Motor neuron (in vitro differentiated cells): ENCODE data around the gene STT3B. TPM values are rescaled to one million over a fixed set of nuclear protein-coding genes. Genes with fewer than 3 reads are reported as not detected.
A peak's percentile ranks its signal among the peaks of the same experiment; 100 is the strongest.

Experiments
- ATAC-seq, 8 experiments: fragments of 200-7000 bp; cut with Tn5 transposase; replicated peaks in 6 of 8; 2 replicates each; pipeline ENCODE4 v1.8.0; 2021; ENCODE audit warnings: mild to moderate bottlenecking in 8 of 8, moderate library complexity in 8 of 8
- H3K27ac ChIP-seq, 2 donors: fragments of 250-450 bp; sonication (Bioruptor Pico); 2 replicates each; pipeline ENCODE4 v1.9.0; 2021; ENCODE audit warnings: antibody characterized with exemption in 2 of 2, mild to moderate bottlenecking in 2 of 2, moderate library complexity in 1 of 2
- H3K4me1 ChIP-seq, 2 donors: fragments of 250-450 bp; sonication (Bioruptor Pico); replicated peaks in 1 of 2; 2 replicates each; pipeline ENCODE4 v1.6.1; 2021; ENCODE audit warnings: antibody characterized with exemption in 2 of 2, mild to moderate bottlenecking in 2 of 2, moderate library complexity in 1 of 2
- H3K4me3 ChIP-seq, 5 donors: fragments of 250-450 bp; sonication (Bioruptor Pico); 2 replicates each; pipeline ENCODE4 v1.9.0; 2021; ENCODE audit warnings: antibody characterized with exemption in 5 of 5, mild to moderate bottlenecking in 5 of 5, moderate library complexity in 4 of 5
- WGBS, 10 experiments: fragments of 450-650 bp; shearing (Covaris generic); methylation state at CpG; one replicate each; pipeline ENCODE4 v1.0.0; 2022; 5-methylcytosine and 5-hydroxymethylcytosine counted together
- in situ Hi-C, 9 experiments: fragments of 400-800 bp; cut with MboI; loops; one replicate each; pipeline ENCODE4 v1.15.0; 2021; ENCODE audit warnings: low sequenced_read_pairs in 9 of 9, low pct_unique_long_range_greater_than_20kb in 2 of 9; ENCODE audit not compliant: unreplicated experiment in 9 of 9
- total RNA-seq, 8 experiments: library from RNA; unstranded; fragments of 300-600 nt; gene quantifications; 2 replicates each; pipeline versions ENCODE4 v1.2.3 to v1.2.4, GENCODE V29; 2022

STT3B gene
- total RNA-seq, 8 experiments from 2014 or later: 59.0 to 684 (median 99.6) TPM

DNA sequence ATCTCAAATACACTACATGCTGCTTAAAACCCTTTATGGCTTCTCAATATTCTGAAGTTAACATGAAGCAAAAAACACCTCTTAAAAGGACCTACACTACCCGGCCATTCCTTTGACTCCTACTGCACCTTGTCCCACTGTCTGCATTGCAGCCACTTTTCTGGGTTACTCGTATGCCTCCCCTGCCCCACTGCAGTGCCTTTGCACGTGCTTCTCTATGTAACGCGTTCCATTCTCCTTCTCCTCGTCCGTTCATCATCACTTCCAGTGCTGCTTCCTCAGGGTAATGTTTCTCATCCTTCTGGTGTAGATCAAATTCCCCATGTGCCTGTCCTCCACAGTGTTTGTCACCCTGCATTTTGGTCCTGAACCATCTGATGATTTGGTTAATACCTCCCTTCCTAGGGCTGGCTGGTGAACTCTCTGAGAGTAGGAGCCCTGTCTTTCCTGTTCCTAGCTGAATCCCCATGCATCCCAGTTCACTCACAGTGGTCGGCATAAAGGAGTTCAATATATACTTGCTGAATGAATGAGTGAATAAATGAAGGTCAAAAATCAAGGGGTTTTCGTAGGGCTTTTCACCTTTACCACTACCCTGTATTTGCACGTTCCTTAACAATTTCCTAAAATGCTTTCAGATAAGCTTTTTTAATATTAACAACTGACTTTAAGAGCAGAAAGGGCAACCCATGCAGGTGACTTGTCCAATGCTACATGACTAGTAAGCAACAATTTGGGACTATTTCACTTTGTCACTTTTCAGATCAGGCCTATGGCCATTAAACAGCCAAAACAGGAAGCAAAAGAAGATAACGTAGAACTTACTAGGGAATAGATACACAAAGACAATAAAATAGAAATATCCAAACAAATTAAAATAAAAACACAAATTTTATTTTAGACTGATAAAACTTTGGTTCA is 2.4 kb upstream of the STT3B start:
- in situ Hi-C loops: no loop called here
- H3K27ac ChIP-seq: no peak overlapping the region
- 60 to 100% (median 88%) methylated on average over 1 to 9 of the region's 11 CpGs for WGBS, 10 experiments
- ATAC-seq: no peak
- peak overlapping the region in 2 of 5 donors; percentile 82 to 87 for H3K4me3 ChIP-seq
- peaks cover 0 to 3% of the 10 kb centered on the region in 2 donors for H3K4me1 ChIP-seq

DNA sequence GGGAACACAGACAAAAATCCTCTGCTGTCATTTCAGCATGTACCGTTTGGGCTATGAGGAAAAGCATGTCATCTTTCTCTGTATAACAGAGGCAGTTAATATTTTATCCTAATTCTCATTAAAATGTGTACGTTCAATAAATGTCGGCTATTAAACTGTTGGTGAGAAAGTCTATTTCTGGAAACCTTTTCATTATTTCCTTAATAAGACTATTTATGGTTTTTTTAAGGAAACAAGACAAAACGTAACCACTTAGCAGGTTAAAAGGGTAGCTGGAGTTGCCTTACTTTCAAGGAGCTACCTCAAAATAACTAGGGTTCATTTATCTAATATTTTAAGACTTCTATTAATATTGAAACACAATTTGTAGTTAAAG is 1.8 kb upstream of the STT3B start:
- in situ Hi-C loops: no loop called here
- ATAC-seq: no peak
- 0 to 83% (median 18%) methylated on average over 2 to 4 of the region's 4 CpGs for WGBS, 10 experiments
- Histone ChIP-seq H3K4me1 (peaks cover under 1 to 4% of the 10 kb centered on the region in 2 donors), H3K4me3 (peak overlapping the region; percentile 74 to 87 (median 82)), H3K27ac (no peak overlapping the region)

DNA sequence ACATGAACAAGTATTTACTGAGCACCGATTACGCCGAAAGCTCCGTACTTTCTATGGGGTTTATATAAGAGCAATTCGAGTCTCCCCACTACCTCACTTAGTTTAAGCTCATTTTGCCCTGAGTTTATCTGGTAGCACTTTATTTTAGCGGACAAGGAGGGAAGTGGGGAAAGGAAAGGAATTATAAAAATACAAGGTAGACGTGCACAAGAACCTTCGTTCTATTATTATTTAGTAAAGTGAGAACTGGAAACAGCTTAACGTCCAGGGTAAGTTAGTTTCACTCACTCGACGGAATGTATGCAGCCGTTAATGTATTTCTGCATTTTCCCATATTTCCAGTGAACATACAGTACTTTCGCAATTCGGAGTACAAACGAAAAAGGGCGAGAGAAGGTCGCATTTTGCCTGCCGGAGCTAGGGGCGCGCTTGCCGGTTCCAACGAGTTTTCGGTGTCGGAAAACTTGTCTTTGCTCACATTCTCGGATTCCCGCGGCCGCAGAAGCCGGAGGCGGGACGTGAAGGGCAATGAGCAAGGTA is 1.2 kb upstream of the STT3B start:
- WGBS, 10 experiments: 0 to 3% (median 0%) methylated on average over 2 to 19 of the region's 31 CpGs; no CpG with 5 or more reads in 1 of the 10 experiments
- Histone ChIP-seq H3K27ac (peak overlapping the region; percentile 96), H3K4me3 (peak overlapping the region; percentile 74 to 87 (median 82)), H3K4me1 (peaks cover 5 to 10% of the 10 kb centered on the region in 2 donors)
- in situ Hi-C loops: no loop called here
- ATAC-seq: no peak

DNA sequence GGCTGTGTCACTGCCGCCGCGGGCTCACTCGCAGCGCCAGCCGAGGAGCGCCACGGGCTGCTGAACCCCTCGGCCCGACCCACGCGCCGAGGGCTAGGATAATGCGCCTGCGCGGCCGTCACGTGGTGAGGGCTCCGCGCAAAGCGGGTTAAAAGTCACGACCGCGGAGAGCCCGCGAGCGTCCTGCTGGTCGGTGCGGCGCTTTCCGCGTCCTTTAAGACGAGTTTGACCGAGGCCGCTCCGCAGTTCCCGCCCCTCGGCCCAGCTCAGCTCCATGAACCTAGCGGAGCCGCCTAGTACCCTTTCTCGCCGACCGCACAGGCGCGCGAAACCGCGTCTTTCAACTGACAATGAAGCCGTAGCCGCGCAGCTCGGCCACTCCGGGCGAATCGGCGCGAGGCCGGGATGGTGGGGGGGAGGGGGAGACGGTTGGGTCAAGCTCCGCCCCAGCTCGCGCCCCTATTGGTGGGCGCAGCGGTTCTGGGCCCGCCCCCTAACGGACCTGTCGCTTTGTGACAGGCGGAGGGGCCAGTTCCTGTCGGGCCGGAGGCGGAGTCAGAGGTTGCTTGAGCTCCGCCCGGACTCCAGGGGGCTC is 636 bp upstream of the STT3B start:
- H3K27ac ChIP-seq: peak overlapping the region; percentile 96
- 0 to 2% (median 0%) methylated on average over 2 to 29 of the region's 73 CpGs; no CpG with 5 or more reads in 5 of the 10 experiments for WGBS, 10 experiments
- H3K4me1 ChIP-seq: peaks cover 5 to 15% of the 10 kb centered on the region in 2 donors
- H3K4me3 ChIP-seq: peak overlapping the region; percentile 74 to 87 (median 82)
- peak; percentile 87 to 93 (median 92) for ATAC-seq
- in situ Hi-C loops: no loop called here

DNA sequence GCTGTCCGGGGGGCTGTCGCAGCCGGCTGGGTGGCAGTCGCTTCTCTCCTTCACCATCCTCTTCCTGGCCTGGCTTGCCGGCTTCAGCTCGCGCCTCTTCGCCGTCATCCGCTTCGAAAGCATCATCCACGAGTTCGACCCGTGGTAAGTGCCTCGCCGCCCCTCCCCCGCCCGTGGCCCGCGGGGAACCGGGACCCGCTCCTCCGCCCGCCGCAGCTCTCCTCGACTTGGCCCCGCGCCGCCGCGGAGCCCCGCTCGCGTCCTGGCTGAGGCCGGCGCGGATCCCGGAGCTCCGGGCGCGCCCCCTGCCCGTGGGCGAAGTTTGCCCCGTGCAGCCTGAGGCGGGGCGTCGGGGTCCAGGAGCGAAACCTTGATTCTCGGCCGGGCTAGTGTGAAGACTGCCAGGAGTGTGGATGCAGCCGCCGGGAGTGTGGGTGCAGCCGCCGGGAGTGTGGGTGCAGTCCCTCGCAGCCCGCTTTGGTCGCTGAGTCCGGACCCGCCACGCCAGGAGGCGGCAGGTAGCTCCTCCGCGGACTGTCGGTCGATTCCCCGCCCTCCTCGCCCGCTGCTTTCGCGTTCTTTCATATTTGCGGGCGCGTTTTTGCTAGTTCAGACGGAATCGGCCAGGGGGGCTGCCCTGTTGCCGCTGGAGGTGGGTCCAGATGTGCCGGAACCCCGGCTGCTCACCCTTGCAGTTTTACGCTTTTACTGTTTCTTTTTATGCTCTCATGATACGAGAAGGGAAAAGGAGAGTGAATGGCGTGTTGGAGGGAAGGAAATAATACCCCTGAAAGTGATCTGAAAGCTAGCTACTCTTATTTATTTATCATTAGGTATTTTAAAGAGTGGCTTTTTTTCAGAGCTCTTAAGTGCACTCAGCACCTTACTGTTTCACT is 692 bp downstream of the STT3B start:
- Histone ChIP-seq H3K4me1 (peaks cover 5 to 15% of the 10 kb centered on the region in 2 donors), H3K4me3 (peak overlapping the region; percentile 74 to 87 (median 82)), H3K27ac (peak overlapping the region; percentile 89 to 93)
- WGBS, 10 experiments: 0 to 1% (median 0%) methylated on average over 2 to 18 of the region's 81 CpGs; no CpG with 5 or more reads in 5 of the 10 experiments
- peak in 5 of 8 experiments; percentile 1 to 16 (median 4) for ATAC-seq
- in situ Hi-C loops: no loop called here

DNA sequence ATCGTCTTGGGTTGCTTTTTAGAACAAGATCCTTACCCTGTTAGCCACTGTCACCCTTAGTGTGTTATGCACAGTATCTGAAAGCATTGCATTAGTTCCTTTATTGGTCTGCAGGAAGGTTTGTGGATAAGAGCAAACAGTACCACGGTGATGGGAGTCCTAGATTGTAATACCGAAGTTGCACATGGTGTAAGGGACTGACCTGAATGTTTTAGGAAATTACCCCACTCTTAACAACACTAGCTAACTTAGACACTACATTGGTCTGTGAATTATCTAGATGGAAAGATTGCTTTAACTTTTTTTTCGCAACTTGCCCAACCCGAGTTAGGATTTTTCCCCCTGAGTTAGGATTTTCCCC is 1.3 kb downstream of the STT3B start:
- in situ Hi-C loops: no loop called here
- Histone ChIP-seq H3K27ac (no peak overlapping the region), H3K4me1 (peaks cover 5 to 15% of the 10 kb centered on the region in 2 donors), H3K4me3 (peak overlapping the region; percentile 74 to 87 (median 82))
- no peak for ATAC-seq
- 0 to 20% (median 3%) methylated on average over 1 to 5 of the region's 5 CpGs for WGBS, 10 experiments

DNA sequence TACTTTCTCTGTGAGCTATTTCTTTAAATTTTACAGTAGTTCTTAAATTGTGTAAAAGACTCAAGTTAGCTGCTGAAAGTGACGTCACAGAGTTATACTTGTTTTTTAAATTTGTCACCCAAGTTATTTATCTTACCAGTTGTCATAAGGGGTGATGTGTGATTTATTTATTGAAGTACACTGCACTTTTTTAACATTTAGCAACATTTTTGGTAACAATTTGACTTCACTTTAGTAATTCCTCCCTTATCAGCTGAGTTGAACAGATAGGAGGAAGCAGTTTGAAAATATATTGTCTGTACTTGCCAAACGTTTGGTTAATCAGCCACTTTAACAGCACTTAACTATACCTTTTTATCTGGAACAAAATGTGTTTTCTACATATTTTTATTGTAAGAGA is 3.8 kb downstream of the STT3B start:
- Histone ChIP-seq H3K4me1 (peaks cover 5 to 15% of the 10 kb centered on the region in 2 donors), H3K4me3 (peak overlapping the region in 1 of 5 donors; percentile 78), H3K27ac (no peak overlapping the region)
- 17 to 89% (median 51%) methylated on average over 1 to 2 of the region's 2 CpGs for WGBS, 10 experiments
- in situ Hi-C loops: no loop called here
- no peak for ATAC-seq

DNA sequence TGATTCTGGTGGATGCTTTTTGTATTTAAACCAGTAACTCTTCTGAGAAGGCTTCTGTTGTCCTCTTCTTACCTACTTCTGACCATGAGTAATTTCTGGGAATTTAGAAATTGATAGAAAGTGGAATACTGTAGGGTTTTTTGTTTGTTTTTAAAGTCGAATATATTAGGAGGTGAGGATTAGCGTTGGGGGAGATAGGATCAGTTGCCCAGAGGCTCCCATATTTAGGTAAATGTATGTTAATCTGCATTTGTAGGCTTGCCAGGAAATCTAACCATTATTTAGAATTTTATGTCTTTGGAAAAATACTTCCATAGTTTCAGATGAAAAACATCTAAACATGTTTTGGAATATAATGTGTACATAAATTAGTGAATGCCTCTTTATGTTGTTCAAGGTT is 6.1 kb downstream of the STT3B start:
- Histone ChIP-seq H3K4me1 (peaks cover 5 to 15% of the 10 kb centered on the region in 2 donors), H3K27ac (no peak overlapping the region), H3K4me3 (no peak overlapping the region)
- in situ Hi-C loops: no loop called here
- WGBS, 10 experiments: 0 to 100% (median 85%) methylated on average over 2 of the region's 2 CpGs; no CpG with 5 or more reads in 3 of the 10 experiments
- ATAC-seq: peak in 3 of 8 experiments; percentile 52 to 77 (median 54)

DNA sequence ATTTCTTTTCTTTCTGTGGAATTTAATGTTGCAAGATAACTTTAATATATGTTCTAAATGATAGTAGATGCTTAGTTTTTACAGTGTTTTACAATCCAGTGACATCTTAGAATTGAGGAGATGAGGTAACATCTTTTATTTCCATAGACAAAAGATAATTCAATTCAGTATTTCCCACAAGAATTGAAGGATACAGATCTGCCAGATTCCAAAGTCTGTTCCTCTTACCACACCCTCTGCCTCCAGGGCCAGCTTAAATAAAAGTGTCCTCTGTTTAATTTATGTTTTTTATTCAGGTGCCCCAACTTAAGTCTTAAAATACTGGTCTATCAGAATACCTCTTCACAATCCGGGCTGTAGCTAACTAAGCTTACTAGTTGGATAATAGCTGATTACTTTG is 6.5 kb downstream of the STT3B start:
- in situ Hi-C loops: no loop called here
- H3K4me1 ChIP-seq: peaks cover 5 to 15% of the 10 kb centered on the region in 2 donors
- H3K4me3 ChIP-seq: no peak overlapping the region
- peak in 3 of 8 experiments; percentile 25 to 61 (median 50) for ATAC-seq
- WGBS, 10 experiments: 0 to 100% (median 71%) methylated on average over 1 of the region's 1 CpG; no CpG with 5 or more reads in 2 of the 10 experiments
- H3K27ac ChIP-seq: no peak overlapping the region

DNA sequence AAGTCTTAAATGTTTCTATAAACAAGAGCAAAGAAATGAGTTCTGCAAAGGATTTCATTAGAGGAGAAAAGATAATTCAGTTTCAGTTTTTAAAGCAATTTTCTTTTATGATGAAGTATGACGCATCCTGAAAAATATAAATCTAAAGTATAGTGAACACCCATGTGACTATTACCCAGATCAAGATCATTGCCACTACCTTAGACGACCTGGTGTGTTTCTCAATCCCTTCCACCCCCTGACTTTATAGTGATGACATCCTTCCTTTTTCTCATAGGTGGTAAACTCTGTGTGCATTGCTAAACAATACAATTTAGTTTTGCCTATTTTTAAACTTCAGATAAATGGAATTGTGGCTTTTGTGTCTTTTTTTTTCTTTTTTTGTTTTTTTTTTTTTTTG is 8.4 kb downstream of the STT3B start:
- ATAC-seq: no peak
- Histone ChIP-seq H3K4me1 (peaks cover 3 to 13% of the 10 kb centered on the region in 2 donors), H3K4me3 (no peak overlapping the region), H3K27ac (no peak overlapping the region)
- WGBS, 10 experiments: 70 to 100% (median 88%) methylated on average over 1 to 2 of the region's 2 CpGs
- in situ Hi-C loops: no loop called here

DNA sequence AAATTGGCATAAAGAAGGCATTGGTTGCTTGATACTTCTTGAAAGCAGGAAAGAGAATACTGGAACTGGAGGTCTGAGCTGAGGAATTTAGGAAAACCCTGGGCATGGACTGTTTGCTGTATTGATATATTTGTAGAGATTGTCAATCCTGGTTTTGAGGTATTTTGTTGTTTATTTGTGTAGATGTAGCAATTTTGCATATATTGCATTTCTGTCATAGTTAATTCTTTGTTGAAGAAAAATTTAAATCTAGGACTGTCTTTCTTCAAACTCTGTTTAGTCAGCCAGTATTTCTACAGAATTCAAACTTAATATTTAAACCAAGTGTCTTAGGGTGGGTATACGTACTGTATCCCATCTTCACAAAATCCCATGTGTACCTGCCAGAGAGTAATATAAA is 9.5 kb downstream of the STT3B start:
- in situ Hi-C loops: no loop called here
- 80 to 100% (median 100%) methylated on average over 1 of the region's 1 CpG; no CpG with 5 or more reads in 2 of the 10 experiments for WGBS, 10 experiments
- no peak for ATAC-seq

DNA sequence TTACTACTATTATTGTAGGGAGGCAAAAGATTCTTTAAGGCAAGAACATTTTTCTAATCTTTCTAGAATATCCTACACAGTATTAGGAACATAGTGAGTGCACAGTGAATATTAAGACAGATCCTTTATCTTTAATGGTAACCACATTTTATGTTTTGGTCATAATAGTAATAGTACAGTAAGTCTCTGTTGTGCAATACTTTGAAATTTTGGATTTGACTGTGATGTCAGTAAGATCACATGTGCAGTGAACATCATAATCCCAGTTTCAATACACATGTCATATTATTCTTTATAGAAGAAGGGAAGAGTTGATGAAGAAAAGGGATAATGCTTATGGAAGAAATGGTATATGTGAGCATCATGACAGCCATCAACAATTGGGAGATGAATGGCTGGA is 10.7 kb downstream of the STT3B start:
- Histone ChIP-seq H3K4me3 (no peak overlapping the region), H3K27ac (no peak overlapping the region), H3K4me1 (peaks cover 0 to 4% of the 10 kb centered on the region in 2 donors)
- in situ Hi-C loops: no loop called here
- no peak for ATAC-seq

More for the DNA sequence above, 9.5 kb downstream of the STT3B start:
- Histone ChIP-seq H3K27ac (no peak overlapping the region), H3K4me3 (no peak overlapping the region), H3K4me1 (peaks cover 0 to 4% of the 10 kb centered on the region in 2 donors)
